Left colon (tissue), 2 donors: ENCODE measurements around the gene NPAS3. TPM values are rescaled to one million over a fixed set of nuclear protein-coding genes. Genes with fewer than 3 reads are reported as not detected.

Experiments
- ATAC-seq: fragments of 200-7000 bp; cut with Tn5 transposase; one replicate; pipeline ENCODE4 v1.9.1; 2020; ENCODE audit warnings: mild to moderate bottlenecking, moderate library complexity
- DNase-seq, 2 donors: peaks; one replicate each; pipeline ENCODE4 v3.0.0-alpha.2; 2020
- intact Hi-C, 2 donors: fragments of 100-400 bp; cut with DNase I in 1 of 2; cut with micrococcal nuclease in 1 of 2; formaldehyde crosslinking; loops; one replicate each; pipeline versions ENCODE4 v1.11.2 to v1.14.0; 2022; cut with DNase I, micrococcal nuclease
- total RNA-seq, 2 donors: library from RNA; stranded (reverse); fragmentation: NEBNext Ultra II Directional; extraction: Animal tissue kit (Norgen Biotek cat#: 25700); gene quantifications; one replicate each; pipeline ENCODE4 v1.2.1, GENCODE V29; 2021
- donor health status: DM: no; HTN: no; CAD: no.
- donor health status: DM: yes; HTN: yes; CAD: no.

Gene NPAS3
- total RNA-seq, 2 donors from 2014 or later: 0.37 to 1.6 TPM

DNA sequence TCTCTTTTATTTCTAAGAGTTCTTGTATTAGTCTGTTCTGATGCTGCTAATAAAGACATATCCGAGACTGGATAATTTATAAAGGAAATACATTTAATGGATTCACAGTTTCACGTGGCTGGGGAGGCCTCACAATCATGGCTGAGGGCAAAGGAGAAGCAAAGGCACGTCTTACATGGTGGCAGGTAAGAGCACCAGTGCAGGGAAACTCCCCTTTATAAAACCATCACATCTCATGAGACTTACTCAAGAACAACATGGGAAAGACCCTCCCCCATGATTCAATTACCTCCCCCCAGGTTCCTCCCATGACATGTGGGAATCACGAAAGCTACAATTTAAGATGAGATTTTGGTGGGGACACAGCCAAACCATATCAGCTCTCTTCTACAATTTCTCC, 503.0 kb downstream of the NPAS3 start:
- no peak for DNase-seq
- ATAC-seq: no peak
- intact Hi-C loops: no loop called here

DNA sequence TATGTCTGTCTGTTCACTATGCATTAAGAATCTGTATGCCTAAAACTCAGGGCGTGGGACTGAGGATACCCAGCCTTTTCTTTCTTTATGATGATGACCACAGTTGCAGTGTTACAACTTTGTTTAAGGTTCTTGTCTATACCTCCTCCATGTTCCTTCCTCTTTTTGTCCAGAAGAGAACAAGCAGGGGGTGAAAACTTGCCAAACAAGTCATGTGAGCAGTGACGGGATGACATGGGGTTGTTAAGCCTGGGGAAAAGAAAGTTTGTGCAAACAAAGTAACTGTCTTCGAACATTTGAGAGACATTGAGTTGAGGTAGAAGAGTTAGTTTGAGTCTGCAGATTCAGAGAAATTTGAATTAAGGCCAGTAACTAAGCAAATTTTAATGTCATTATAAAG, 505.5 kb downstream of the NPAS3 start:
- DNase-seq (no peak), ATAC-seq (no peak)
- intact Hi-C loops: no loop called here

DNA sequence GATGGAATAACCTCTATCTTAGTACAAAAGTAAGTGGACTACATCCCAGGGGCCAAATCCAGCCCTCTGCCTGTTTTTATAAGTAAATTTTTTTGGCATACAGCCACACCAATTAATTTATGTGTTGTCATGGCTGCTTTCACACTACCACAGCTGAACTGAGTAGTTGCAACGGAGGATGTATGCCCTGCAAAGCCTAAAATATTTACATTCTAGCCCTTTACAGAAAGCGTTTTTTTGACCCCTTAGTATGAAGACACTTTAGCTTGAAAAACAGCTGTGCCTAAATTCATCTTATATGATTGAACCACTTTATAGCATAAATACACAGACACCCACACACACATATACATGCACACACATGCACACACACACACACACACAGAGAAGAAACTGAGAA, 510.6 kb downstream of the NPAS3 start:
- ATAC-seq (no peak), DNase-seq (no peak)
- intact Hi-C loops: no loop called here

DNA sequence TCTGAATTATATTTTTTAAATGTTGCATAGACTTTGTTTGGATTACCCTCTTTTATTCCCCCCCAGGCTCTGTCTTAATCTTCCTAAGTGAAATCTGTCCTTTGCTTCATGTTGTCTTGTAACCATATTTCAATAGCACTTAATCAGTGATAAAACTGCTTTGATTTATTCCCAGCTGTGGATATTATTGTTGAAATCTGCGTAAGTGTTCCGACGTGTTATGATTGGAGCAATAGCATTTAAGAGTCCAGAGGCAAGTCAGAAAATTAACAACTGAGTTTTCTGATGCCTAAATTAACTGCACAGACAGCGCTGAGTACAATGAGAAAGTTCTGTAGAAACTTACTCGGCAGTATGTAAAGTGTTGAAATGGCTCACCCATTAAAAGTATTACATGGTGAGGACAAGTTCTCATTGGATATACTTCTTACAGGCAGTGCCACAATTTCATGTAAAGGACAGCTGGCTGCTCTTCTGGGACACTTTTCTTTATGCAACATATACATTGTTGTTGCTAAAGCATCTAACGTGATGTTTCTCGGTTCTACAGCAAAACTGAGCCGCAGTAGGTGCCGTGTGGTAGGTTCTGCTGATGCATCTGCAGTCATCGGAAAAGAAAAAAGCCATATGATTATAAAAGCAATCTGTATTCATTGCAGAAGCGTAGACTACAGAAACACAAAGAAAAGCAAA, 511.2 kb downstream of the NPAS3 start:
- DNase-seq: no peak
- intact Hi-C loops: no loop called here
- no peak for ATAC-seq

DNA sequence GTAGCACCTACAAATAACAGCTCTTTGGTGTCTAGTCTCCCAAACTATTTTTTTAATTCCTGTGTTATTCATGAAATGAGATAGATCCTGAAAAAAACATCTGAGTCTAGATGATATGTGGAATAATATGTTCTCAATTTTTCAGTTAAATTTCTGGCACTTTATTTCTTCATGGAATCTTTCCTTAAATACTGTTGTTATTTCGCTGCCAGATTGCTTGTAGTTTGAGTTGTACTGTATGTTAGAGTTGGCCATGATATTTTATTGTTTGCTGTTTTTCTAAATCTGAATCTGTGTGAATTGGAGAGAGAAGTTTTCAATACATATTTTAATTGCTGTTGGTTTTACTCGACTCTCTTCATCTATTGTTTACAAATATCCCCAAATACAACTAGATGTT, 511.7 kb downstream of the NPAS3 start:
- DNase-seq (no peak), ATAC-seq (no peak)
- intact Hi-C loops: no loop called here

DNA sequence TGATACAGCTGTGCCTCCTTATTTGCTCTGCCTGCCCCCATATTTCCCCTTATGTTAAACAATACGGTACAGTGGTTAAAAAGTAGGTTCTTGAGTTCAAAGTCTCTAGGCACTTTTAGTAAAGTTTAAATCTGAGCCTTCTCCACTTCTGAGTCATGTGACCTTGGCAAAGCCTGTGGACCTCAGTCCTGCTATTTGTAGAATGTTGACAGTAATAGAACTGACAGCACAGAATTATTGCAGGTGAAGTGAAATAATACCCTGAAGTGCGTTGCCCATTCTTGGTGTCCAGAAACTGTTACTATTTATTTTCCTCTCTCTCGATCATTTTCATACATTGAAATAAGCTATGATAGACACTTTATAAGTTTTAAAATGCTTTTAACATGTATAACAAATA, 512.5 kb downstream of the NPAS3 start:
- DNase-seq (no peak), ATAC-seq (no peak)
- intact Hi-C loops: no loop called here

DNA sequence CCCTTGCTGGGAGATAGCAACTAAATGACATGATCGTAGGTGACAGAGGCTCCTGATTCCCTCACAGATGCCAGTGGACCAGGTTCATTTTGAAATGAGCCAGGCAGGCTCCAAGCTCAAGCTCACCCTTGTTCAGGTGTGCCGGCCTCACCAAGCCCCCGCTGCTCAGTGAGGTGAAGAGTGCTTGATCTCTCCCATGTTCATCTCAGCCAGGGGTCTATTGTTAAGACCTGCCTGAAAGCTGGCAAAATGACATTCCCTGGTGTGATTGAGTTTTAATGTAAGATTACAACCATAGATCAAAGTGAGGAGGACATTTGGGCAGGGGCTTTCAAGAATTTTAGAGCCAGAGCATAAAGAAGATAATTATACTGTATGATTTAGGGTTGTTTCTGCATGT, 514.3 kb downstream of the NPAS3 start:
- ATAC-seq: no peak
- intact Hi-C loops: no loop called here
- no peak for DNase-seq

DNA sequence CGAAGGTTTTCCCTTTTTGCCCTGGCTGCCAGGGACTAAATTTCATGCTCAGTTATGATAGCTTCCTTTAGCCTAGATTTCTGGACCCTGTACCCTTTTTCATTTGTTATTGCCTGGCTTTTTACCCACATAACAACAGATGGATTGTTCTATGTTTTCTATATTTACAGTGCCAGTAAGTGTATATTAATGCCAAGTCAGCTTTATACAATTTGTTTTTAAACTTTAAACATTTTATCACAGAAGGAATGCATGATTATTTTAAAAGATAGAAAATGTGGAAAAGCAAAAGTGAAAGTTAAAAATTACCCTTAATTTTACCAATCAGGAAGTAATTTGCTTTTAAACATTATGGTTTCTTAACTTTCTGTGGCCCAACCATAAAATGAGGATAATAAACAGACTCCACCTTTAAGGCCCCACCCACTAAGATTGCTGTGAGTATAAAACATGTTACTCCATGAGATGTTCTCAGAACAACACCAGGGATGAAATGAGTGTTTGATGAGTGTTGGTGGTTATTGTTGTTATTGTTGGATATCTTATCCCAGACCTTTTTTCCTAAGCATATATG, 515.4 kb downstream of the NPAS3 start:
- DNase-seq (no peak), ATAC-seq (peak; percentile 97)
- intact Hi-C loops: no loop called here

DNA sequence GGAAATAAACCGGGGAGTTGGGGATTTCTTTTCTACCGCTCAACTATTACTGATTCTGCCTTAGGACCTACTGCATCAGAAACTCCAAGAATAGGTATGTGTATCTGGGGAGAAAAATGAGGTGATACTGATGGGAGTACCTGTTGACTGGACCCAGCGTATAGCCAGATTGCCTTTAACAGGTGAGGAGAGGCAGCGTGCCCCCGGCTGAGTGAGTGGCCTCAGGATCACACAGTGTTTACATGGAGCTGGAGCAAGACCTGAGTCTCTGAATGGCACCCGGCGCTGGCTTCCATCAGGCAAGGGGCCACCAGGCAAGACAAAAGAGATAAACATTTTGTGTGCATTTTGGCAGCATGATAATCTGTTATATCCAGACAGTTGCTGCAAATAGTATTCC, 516.0 kb downstream of the NPAS3 start:
- DNase-seq (no peak), ATAC-seq (no peak)
- intact Hi-C loops: no loop called here

DNA sequence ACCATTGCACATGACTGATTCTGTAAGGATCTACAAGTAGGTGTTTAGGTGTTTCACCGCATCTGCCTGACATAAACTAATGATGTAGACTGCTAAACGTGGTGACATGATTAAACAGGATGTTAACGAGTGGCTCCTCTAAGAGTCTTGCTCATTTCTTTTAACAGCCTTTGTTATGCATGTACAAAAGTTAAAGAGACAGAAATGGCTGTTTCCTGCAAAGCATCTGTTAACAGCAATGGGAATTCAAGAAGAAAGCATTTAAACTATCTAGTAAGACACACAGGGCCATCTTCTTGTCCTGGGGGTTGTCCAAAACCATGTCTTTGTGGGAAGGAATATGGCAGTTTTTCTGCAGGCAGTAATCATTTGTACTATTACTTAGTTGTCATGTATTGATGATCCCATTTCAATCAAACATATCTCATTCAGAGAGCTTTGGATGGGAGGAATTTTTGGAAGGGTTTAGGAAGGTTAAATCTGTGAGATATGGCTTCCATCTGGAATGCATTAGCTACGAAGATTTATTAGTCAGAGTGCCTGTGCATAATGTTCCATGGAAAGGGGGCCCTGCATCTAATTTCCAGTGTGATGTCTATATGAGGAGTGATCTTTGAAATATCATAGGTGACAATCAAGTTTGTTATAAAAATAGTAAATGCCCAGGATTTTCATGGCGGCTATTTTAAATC, 517.1 kb downstream of the NPAS3 start:
- DNase-seq: no peak
- ATAC-seq: no peak
- intact Hi-C loops: no loop called here

DNA sequence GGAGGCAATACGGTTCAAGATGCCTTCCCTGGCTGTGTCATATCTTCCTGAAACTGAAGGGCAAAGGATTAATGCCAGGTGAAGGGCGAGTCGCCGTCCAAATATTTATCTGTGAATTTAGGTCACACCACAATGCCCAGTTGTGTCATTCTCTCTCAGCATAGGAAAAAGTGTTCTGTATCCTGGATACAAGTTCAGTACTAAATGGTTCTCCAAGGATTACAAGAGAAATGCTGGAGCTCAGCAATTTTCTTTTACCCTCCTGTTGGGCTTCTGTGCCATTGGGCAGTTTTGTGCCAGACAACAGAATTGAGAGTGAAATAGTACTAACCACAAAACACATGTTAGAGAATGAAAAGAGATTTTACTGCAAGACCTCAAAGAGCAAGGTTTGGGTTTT, 518.3 kb downstream of the NPAS3 start:
- intact Hi-C loops: no loop called here
- DNase-seq (no peak), ATAC-seq (peak; percentile 10)

DNA sequence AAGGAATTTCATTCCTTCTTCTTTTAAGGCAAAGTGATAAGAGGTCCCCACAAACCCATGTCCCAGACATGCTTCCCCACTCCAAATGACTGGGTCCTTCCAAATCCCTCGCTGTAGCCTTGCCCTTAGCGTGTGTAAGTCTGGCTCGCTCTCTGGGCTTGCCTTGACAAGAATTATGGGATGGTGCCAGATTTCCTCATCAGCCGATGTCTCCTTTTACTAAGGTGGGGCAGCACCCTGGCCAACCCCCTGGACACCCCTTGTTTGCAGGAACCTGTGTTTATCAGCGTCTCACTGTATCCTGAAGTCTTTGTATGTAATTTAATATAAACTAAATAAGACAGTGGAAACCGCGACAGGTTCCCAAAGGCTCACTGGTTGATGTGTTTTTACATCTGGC, 518.9 kb downstream of the NPAS3 start:
- DNase-seq: no peak
- ATAC-seq: no peak
- intact Hi-C loops: no loop called here

DNA sequence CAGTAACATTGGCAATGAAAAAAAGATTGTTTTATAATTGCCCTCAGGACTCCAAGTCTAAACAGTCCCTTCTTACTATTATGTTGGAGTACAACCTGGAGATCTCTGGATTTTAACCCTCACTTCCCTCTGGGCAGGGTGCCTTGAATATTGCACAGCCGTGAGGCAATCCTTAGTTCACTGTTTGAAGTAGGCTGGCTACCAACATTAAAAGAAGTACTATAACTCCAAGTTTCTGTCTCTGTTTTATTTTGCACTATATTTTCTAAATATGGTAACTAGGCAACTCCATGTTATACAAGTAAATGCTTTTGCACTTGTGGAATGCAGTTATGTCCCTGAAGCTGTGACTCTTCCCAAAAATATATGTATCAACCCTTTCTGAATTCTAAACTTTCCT, 521.5 kb downstream of the NPAS3 start:
- ATAC-seq (peak; percentile 82), DNase-seq (no peak)
- intact Hi-C loops: no loop called here

DNA sequence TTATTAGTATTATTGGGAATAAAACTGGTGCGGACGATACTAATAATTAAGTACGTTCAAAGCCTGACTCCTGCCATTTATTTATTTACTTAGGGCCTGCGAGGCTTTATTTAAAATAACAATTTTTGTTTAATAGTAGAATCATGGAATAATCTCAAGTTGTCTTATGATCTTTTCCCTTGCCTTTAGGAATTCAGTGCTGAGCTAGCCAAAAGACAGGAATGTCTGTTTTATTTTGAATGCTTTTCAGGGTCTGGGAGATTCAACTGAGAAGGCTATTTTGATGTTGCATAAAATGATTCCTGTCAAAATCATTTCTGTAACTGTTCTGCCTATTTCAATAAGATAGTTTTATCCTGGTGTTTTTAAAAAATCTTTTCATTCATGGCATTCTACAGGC, 522.4 kb downstream of the NPAS3 start:
- intact Hi-C loops: no loop called here
- DNase-seq (no peak), ATAC-seq (no peak)

DNA sequence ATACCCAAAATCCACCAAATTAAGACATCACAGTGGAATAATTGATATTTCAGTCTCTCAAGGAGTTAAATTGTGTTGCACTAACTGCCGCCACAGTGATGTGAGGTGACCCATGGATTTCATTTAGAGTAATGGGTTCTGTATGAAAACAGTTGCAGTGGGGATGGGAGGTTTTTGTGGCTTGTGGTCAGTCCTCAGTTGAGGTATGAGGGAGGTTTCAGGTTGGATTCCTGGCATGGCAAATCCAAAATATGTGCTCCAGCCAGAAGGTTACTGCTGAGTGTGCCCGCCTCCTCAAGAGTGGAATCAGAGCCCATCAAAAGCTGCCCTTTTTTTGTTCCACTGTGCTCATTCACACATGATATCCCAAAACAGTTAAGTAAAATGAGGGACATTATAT, 525.1 kb downstream of the NPAS3 start:
- no peak for ATAC-seq
- DNase-seq: no peak
- intact Hi-C loops: no loop called here

DNA sequence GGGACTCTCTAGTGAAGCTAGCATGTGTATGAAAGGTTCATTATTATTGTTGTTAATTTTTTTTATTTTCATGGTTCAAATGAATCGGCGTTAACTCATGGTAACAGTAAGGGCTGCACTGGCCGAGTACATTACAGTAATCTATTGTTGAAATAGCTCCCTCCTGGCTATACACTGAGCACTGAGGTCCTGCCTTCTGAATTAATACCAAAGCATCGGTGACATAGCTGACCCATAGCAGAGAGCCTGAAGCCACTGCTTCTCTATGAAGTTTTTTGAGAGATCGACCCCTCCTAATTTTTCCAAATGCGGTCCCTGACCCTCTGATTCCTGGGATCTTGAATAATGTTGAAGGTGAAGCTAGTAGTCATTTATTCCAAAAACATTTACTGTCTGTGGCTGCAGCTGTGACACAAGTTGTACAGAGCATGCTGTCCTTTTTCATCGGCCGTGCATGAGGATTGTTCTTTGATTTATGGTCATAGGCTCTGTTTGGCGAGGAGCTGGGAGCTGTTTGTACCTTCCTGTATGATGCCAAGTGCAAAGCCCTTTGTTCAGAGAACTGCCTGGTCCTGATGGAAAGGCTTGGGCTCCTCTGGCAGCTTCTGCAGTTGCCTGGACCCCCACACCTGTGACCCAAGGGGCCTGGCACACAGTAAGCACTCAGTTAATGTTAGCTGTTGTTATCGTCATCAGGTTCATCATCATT, 525.7 kb downstream of the NPAS3 start:
- intact Hi-C loops: no loop called here
- DNase-seq (peak in 1 of 2 donors; percentile 32), ATAC-seq (peak; percentile 58)

DNA sequence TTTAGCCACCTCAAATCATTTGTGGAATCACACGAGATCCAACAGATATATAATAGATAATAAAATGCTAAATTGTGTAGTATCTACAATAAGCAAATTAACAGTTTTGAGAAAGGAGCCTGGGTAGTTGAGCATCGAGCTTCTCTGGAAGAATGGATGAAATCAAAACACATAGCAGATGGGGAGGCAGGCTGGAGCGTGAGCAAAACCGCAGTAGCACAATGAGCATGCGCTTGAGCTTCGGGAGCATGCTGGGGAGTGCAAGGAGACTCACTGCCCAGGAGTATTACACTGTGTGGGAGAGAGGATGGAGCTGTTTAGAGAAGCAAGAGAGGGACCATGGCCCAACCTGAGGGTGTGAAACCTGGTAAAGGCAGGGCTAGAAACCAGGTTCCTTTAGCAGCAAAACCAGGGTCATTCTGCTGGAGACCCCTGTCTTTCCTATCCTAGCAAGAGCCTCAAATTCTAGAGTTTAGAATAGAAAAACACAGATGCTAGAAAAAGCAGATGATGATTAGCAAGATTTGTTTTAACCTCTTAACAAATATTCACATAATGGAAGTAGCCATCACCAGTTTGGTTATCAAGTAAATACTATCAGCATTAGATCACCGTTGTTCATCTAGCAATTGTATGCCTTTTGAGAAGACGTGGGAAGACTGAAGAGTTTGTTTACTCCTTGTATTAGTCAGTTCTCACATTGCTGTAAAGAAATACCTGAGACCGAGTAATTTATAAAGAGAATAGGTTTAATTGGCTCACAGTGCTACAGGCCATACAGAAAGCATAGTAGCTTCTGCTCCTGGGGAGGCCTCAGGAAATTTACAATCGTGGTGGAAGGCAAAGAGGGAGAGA, 527.4 kb downstream of the NPAS3 start:
- ATAC-seq: no peak
- intact Hi-C loops: no loop called here
- DNase-seq: no peak

DNA sequence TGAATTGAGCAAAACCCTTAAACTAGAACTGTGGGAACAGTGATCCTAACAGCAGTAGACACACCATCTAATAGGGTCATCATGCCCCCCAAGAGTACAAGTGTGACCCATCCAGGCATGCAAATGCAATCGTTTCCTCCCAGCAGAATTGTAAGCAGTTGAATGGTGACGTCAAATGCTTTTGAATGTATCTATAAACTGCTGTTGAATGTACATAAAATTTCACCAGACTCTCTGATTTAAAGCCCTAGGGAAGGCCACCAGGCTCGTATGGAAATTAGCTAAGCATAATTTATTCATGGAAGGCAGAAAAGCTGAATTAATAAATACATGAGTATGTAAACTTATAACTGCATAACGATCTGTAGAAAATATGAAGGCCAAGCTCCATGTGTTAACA, 529.3 kb downstream of the NPAS3 start:
- intact Hi-C loops: no loop called here
- no peak for DNase-seq
- no peak for ATAC-seq

DNA sequence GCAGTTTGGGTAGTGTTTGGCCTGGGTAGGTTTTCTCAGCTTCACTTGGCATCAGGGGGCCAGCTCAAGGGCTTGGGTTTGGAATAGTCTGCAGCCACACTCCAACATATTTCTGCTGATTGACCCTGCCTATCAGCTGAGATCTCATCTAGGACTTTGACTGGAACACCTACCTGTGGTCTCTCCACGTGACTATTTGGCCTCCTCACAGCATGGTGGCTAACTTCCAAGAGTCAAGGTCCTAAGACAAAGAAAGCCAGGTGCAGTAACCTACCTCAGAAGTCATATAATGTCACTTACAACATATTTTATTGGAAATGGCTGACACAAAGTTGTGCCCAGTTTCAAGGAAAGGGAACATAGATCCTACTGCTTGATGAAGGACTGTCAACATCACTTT, 531.2 kb downstream of the NPAS3 start:
- peak; percentile 94 for ATAC-seq
- DNase-seq: peak in 1 of 2 donors; percentile 28
- intact Hi-C loops: no loop called here
